ENCODE results near the gene TRAK2. TPM values are rescaled to one million over a fixed set of nuclear protein-coding genes. Genes with fewer than 3 reads are reported as not detected.

Gene TRAK2
- total and polyA plus RNA-seq, 2 of the 8 experiments (the other 6 are each of a cell fraction or from before 2014, with no cell fraction given), result 4.5 to 15.7 TPM

DNA sequence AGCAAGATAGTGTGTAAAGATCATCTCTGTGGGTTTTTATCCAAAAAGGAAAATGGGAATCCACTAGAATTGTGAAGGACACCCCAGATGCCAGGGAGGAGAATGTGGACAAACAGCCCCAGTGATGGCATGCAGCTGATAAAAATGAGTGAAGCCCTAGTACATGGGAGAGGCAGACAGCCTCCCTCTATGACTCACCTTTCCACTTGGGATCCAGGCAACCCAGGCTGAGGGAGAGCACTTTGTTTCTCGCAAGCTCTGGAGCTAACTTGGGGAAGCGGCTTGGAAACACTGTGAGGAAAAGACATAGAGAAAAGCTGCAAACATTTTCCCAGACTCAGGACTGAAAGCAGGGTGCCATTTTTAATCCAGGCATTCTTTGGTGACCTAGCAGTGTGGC, 88.9 kb downstream of the TRAK2 start:
- Histone ChIP-seq H4K91ac (replicated peaks; ENCODE audit: insufficient read length, low read length) (no peak overlapping the region), H3K14ac (ENCODE audit: insufficient read length) (no peak overlapping the region), H4K8ac (ENCODE audit: extremely low read depth, insufficient read depth, low read length) (no peak overlapping the region), H2AK5ac (ENCODE audit: low read depth, low read length) (no peak overlapping the region), H3K56ac (replicated peaks; ENCODE audit: insufficient read length, low read depth, low read length) (no peak overlapping the region), H3K4me2 (ENCODE audit: insufficient read depth in 1 of 2, low read depth in 2 of 2, low read length in 2 of 2) (no peak overlapping the region), H2BK20ac (ENCODE audit: low read length) (no peak overlapping the region), H3K36me3 (ENCODE audit: control insufficient read depth in 2 of 4, insufficient read depth in 4 of 4, low read length in 3 of 4) (peaks cover 0 to 4% (median 0%) of the 10 kb centered on the region in 4 experiments; a peak in 1 of 8 replicates), H3K27me3 (replicated peaks in 1 of 4; ENCODE audit: control insufficient read depth in 3 of 4, extremely low read depth in 1 of 4, insufficient read depth in 3 of 4, low read length in 3 of 4) (no peaks in the 10 kb centered on the region), H2BK12ac (ENCODE audit: low read depth, low read length) (no peak overlapping the region), H3K23me2 (ENCODE audit: low read depth, low read length) (no peaks in the 10 kb centered on the region), H4K5ac (ENCODE audit: insufficient read length, low read depth, low read length) (no peak overlapping the region), H2BK15ac (ENCODE audit: low read length) (no peak overlapping the region), H3K79me2 (ENCODE audit: control insufficient read depth in 1 of 2, insufficient read depth in 2 of 2, low read length in 2 of 2) (no peaks in the 10 kb centered on the region), H2BK5ac (ENCODE audit: low read depth, low read length) (no peak overlapping the region), H2AFZ (ENCODE audit: low read length) (no peak overlapping the region), H3K9ac (replicated peaks in 1 of 4; ENCODE audit: extremely low read depth in 1 of 4, low read depth in 3 of 4, low read length in 3 of 4) (no peak overlapping the region), H4K20me1 (replicated peaks in 1 of 2; ENCODE audit: control insufficient read depth in 1 of 2, insufficient read depth in 2 of 2, low read length in 2 of 2) (no peaks in the 10 kb centered on the region), H3K4ac (replicated peaks; ENCODE audit: insufficient read length, low read depth, low read length) (no peak overlapping the region), H3K4me1 (replicated peaks in 1 of 4; ENCODE audit: control insufficient read depth in 3 of 4, insufficient read depth in 4 of 4, low read length in 3 of 4) (no peaks in the 10 kb centered on the region), H2BK120ac (replicated peaks; ENCODE audit: low read depth, low read length) (no peak overlapping the region), H3K18ac (ENCODE audit: extremely low read depth, low read length) (no peak overlapping the region), H3K4me3 (ENCODE audit: extremely low read depth in 1 of 4, insufficient read depth in 2 of 4, low read depth in 3 of 4, low read length in 4 of 4) (no peak overlapping the region), H3K9me3 (ENCODE audit: insufficient read depth in 2 of 2, low read depth in 1 of 2, low read length in 1 of 2) (peaks cover 10 to 13% of the 10 kb centered on the region in 2 experiments), H3K23ac (ENCODE audit: insufficient read length) (no peak overlapping the region), H3K79me1 (ENCODE audit: low read depth, low read length) (no peaks in the 10 kb centered on the region), H3K27ac (ENCODE audit: low read depth, low read length) (no peak overlapping the region)
- DNase-seq (ENCODE audit: low read depth in 1 of 2, low spot score in 2 of 2) (no peak), FAIRE-seq (no peak)
- CTCF ChIA-PET (ENCODE audit: partially characterized antibody), result interaction anchor here (0.6 to 6.1 kb wide), 10 partner anchors 11 to 180 kb away, joined by 3 to 59 read pairs (median 4); partner anchors contain the start of gene CASP10
- 90% methylated on average over 2 of the region's 2 CpGs; no CpG with 5 or more reads in 1 of the 2 experiments for WGBS, 2 experiments (ENCODE audit: extremely low coverage in 1 of 2, insufficient coverage in 1 of 2, insufficient read length in 1 of 2, insufficient replicate concordance in 2 of 2, low coverage in 1 of 2, low lambda C conversion rate in 2 of 2, missing lambda C conversion rate in 1 of 2)
- POLR2A ChIA-PET (ENCODE audit: partially characterized antibody), result no interaction called here
- TF ChIP-seq, protein P1, sequence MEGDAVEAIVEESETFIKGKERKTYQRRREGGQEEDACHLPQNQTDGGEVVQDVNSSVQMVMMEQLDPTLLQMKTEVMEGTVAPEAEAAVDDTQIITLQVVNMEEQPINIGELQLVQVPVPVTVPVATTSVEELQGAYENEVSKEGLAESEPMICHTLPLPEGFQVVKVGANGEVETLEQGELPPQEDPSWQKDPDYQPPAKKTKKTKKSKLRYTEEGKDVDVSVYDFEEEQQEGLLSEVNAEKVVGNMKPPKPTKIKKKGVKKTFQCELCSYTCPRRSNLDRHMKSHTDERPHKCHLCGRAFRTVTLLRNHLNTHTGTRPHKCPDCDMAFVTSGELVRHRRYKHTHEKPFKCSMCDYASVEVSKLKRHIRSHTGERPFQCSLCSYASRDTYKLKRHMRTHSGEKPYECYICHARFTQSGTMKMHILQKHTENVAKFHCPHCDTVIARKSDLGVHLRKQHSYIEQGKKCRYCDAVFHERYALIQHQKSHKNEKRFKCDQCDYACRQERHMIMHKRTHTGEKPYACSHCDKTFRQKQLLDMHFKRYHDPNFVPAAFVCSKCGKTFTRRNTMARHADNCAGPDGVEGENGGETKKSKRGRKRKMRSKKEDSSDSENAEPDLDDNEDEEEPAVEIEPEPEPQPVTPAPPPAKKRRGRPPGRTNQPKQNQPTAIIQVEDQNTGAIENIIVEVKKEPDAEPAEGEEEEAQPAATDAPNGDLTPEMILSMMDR (IDR thresholded peaks at IDR 0.05; ENCODE audit: control extremely low read depth in 1 of 3, insufficient read depth in 1 of 3, low read depth in 1 of 3, low read length in 3 of 3), result no peak
- TF ChIP-seq RXRA (IDR thresholded peaks at IDR 0.05; ENCODE audit: insufficient read depth, low read depth, low read length), result no peak
- TF ChIP-seq, protein P2, sequence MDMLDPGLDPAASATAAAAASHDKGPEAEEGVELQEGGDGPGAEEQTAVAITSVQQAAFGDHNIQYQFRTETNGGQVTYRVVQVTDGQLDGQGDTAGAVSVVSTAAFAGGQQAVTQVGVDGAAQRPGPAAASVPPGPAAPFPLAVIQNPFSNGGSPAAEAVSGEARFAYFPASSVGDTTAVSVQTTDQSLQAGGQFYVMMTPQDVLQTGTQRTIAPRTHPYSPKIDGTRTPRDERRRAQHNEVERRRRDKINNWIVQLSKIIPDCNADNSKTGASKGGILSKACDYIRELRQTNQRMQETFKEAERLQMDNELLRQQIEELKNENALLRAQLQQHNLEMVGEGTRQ (IDR thresholded peaks at IDR 0.05; ENCODE audit: low read length), result no peak
- no peak for TF ChIP-seq KDM4A (IDR thresholded peaks at IDR 0.05; ENCODE audit: low read depth, low read length, severe bottlenecking)
- no peak for TF ChIP-seq KDM1A (IDR thresholded peaks at IDR 0.05; ENCODE audit: borderline replicate concordance, low read length)
- no peak for TF ChIP-seq POLR2AphosphoS5 (IDR thresholded peaks at IDR 0.05; ENCODE audit: low read depth, low read length)
- no peak for TF ChIP-seq CTBP2 (IDR thresholded peaks at IDR 0.05; ENCODE audit: borderline replicate concordance, insufficient read depth, insufficient read length, low read length)
- no peak for TF ChIP-seq KDM5A (IDR thresholded peaks at IDR 0.05; ENCODE audit: low read length)

Measured in H1 (cell line).